ENCODE data around the gene PPP4R2.

The PPP4R2 gene

GRCh38 chr3:72968266-72968664, 28.3 kb upstream of the PPP4R2 start:
- H3K4me3 Mint-ChIP-seq, result no peak overlapping the region
- no peaks in the 10 kb centered on the region for H3K9me3 Mint-ChIP-seq

GRCh38 chr3:72969766-72970165, 26.8 kb upstream of the PPP4R2 start:
- DNase-seq, result no peak
- Mint-ChIP-seq H3K36me3 (ENCODE audit: low read depth) (no peaks in the 10 kb centered on the region), H3K27ac (no peak overlapping the region), H3K4me1 (ENCODE audit: low read depth) (peaks cover 24% of the 10 kb centered on the region), H3K9me3 (no peaks in the 10 kb centered on the region), H3K4me3 (no peak overlapping the region), H3K27me3 (no peaks in the 10 kb centered on the region)

More at GRCh38 chr3:72968266-72968664, 28.3 kb upstream of the PPP4R2 start:
- Mint-ChIP-seq H3K36me3 (ENCODE audit: low read depth) (no peaks in the 10 kb centered on the region), H3K27ac (no peak overlapping the region), H3K4me1 (ENCODE audit: low read depth) (peaks cover 27% of the 10 kb centered on the region), H3K27me3 (no peaks in the 10 kb centered on the region)
- DNase-seq, result no peak

GRCh38 chr3:72970942-72971341, 25.7 kb upstream of the PPP4R2 start:
- no peak overlapping the region for H3K27ac Mint-ChIP-seq
- no peak overlapping the region for H3K4me3 Mint-ChIP-seq
- H3K4me1 Mint-ChIP-seq (ENCODE audit: low read depth), result peaks cover 19% of the 10 kb centered on the region
- H3K36me3 Mint-ChIP-seq (ENCODE audit: low read depth), result no peaks in the 10 kb centered on the region
- H3K27me3 Mint-ChIP-seq, result no peaks in the 10 kb centered on the region
- H3K9me3 Mint-ChIP-seq, result no peaks in the 10 kb centered on the region
- no peak for DNase-seq

GRCh38 chr3:72972706-72973030, 23.9 kb upstream of the PPP4R2 start:
- no peak overlapping the region for H3K27ac Mint-ChIP-seq
- H3K9me3 Mint-ChIP-seq, result no peaks in the 10 kb centered on the region
- no peaks in the 10 kb centered on the region for H3K36me3 Mint-ChIP-seq (ENCODE audit: low read depth)
- no peak overlapping the region for H3K4me3 Mint-ChIP-seq
- no peaks in the 10 kb centered on the region for H3K27me3 Mint-ChIP-seq
- no peak for DNase-seq
- H3K4me1 Mint-ChIP-seq (ENCODE audit: low read depth), result peaks cover 23% of the 10 kb centered on the region

GRCh38 chr3:72973031-72973723, 23.4 kb upstream of the PPP4R2 start:
- H3K36me3 Mint-ChIP-seq (ENCODE audit: low read depth), result no peaks in the 10 kb centered on the region
- no peaks in the 10 kb centered on the region for H3K27me3 Mint-ChIP-seq
- peaks cover 25% of the 10 kb centered on the region for H3K4me1 Mint-ChIP-seq (ENCODE audit: low read depth)
- no peak for DNase-seq
- no peak overlapping the region for H3K4me3 Mint-ChIP-seq
- no peaks in the 10 kb centered on the region for H3K9me3 Mint-ChIP-seq
- H3K27ac Mint-ChIP-seq, result no peak overlapping the region

- Mint-ChIP-seq H3K36me3 (ENCODE audit: low read depth) (no peaks in the 10 kb centered on the region), H3K4me1 (ENCODE audit: low read depth) (peaks cover 25% of the 10 kb centered on the region), H3K27ac (no peak overlapping the region), H3K9me3 (no peaks in the 10 kb centered on the region), H3K27me3 (no peaks in the 10 kb centered on the region), H3K4me3 (no peak overlapping the region)
- no peak for DNase-seq
These were observed 22.8 kb upstream of the PPP4R2 start for GRCh38 chr3:72973786-72974185.

GRCh38 chr3:72974956-72975355, 21.7 kb upstream of the PPP4R2 start:
- no peaks in the 10 kb centered on the region for H3K9me3 Mint-ChIP-seq
- H3K27ac Mint-ChIP-seq, result no peak overlapping the region
- no peaks in the 10 kb centered on the region for H3K36me3 Mint-ChIP-seq (ENCODE audit: low read depth)
- peaks cover 1% of the 10 kb centered on the region for H3K27me3 Mint-ChIP-seq
- DNase-seq, result no peak
- H3K4me3 Mint-ChIP-seq, result no peak overlapping the region
- H3K4me1 Mint-ChIP-seq (ENCODE audit: low read depth), result peaks cover 25% of the 10 kb centered on the region

- H3K4me1 Mint-ChIP-seq (ENCODE audit: low read depth), result peaks cover 24% of the 10 kb centered on the region
- no peak for DNase-seq
- peaks cover 3% of the 10 kb centered on the region for H3K27me3 Mint-ChIP-seq
- H3K27ac Mint-ChIP-seq, result no peak overlapping the region
- H3K9me3 Mint-ChIP-seq, result no peaks in the 10 kb centered on the region
- no peak overlapping the region for H3K4me3 Mint-ChIP-seq
- no peaks in the 10 kb centered on the region for H3K36me3 Mint-ChIP-seq (ENCODE audit: low read depth)
These were observed 20.3 kb upstream of the PPP4R2 start for GRCh38 chr3:72976281-72976741.

GRCh38 chr3:72977060-72977808, 19.4 kb upstream of the PPP4R2 start:
- Mint-ChIP-seq H3K27ac (peak overlapping the region; percentile 93), H3K4me3 (no peak overlapping the region), H3K27me3 (peaks cover 3% of the 10 kb centered on the region), H3K36me3 (ENCODE audit: low read depth) (no peaks in the 10 kb centered on the region), H3K4me1 (ENCODE audit: low read depth) (peaks cover 24% of the 10 kb centered on the region), H3K9me3 (no peaks in the 10 kb centered on the region)
- no peak for DNase-seq

- no peak overlapping the region for H3K4me3 Mint-ChIP-seq
- H3K4me1 Mint-ChIP-seq (ENCODE audit: low read depth), result peaks cover 6% of the 10 kb centered on the region
- peaks cover 2% of the 10 kb centered on the region for H3K36me3 Mint-ChIP-seq (ENCODE audit: low read depth)
- no peak for DNase-seq
- H3K27me3 Mint-ChIP-seq, result peaks cover 11% of the 10 kb centered on the region
- no peak overlapping the region for H3K27ac Mint-ChIP-seq
- peaks cover 8% of the 10 kb centered on the region for H3K9me3 Mint-ChIP-seq
These were observed 13.8 kb upstream of the PPP4R2 start for GRCh38 chr3:72982609-72983366.

- peaks cover 6% of the 10 kb centered on the region for H3K4me1 Mint-ChIP-seq (ENCODE audit: low read depth)
- no peak overlapping the region for H3K27ac Mint-ChIP-seq
- peaks cover 2% of the 10 kb centered on the region for H3K36me3 Mint-ChIP-seq (ENCODE audit: low read depth)
- peaks cover 8% of the 10 kb centered on the region for H3K27me3 Mint-ChIP-seq
- no peak overlapping the region for H3K4me3 Mint-ChIP-seq
- H3K9me3 Mint-ChIP-seq, result peaks cover 8% of the 10 kb centered on the region
- no peak for DNase-seq
These were observed 11.0 kb upstream of the PPP4R2 start for GRCh38 chr3:72985576-72985975.

GRCh38 chr3:72990701-72991395, 5.8 kb upstream of the PPP4R2 start:
- Mint-ChIP-seq H3K4me1 (ENCODE audit: low read depth) (peaks cover 6% of the 10 kb centered on the region), H3K27ac (no peak overlapping the region), H3K4me3 (no peak overlapping the region), H3K9me3 (peaks cover 3% of the 10 kb centered on the region), H3K36me3 (ENCODE audit: low read depth) (peaks cover 2% of the 10 kb centered on the region), H3K27me3 (no peaks in the 10 kb centered on the region)
- no peak for DNase-seq

GRCh38 chr3:72991522-72991921, 5.1 kb upstream of the PPP4R2 start:
- Mint-ChIP-seq H3K27me3 (no peaks in the 10 kb centered on the region), H3K27ac (no peak overlapping the region), H3K4me1 (ENCODE audit: low read depth) (peaks cover 10% of the 10 kb centered on the region), H3K9me3 (no peaks in the 10 kb centered on the region), H3K4me3 (no peak overlapping the region), H3K36me3 (ENCODE audit: low read depth) (no peaks in the 10 kb centered on the region)
- DNase-seq, result no peak

GRCh38 chr3:72993391-72993790, 3.2 kb upstream of the PPP4R2 start:
- H3K4me1 Mint-ChIP-seq (ENCODE audit: low read depth), result peaks cover 13% of the 10 kb centered on the region
- H3K27me3 Mint-ChIP-seq, result no peaks in the 10 kb centered on the region
- DNase-seq, result no peak
- no peak overlapping the region for H3K27ac Mint-ChIP-seq
- no peak overlapping the region for H3K4me3 Mint-ChIP-seq
- H3K36me3 Mint-ChIP-seq (ENCODE audit: low read depth), result peaks cover 12% of the 10 kb centered on the region
- H3K9me3 Mint-ChIP-seq, result no peaks in the 10 kb centered on the region
